GM23248 (cell line): ENCODE data around the gene ADM. TPM values are rescaled to one million over a fixed set of nuclear protein-coding genes. Genes with fewer than 3 reads are reported as not detected.
A peak's percentile ranks its signal among the peaks of the same experiment; 100 is the strongest.

ENCODE experiments used
- DNase-seq: peaks from one replicate; pipeline ENCODE4 v3.0.0-alpha.2; 2015
- H2AFZ ChIP-seq: fragments of 200-600 bp; sonication (generic); 2 replicates; pipeline ENCODE4 v1.6.1; 2016; ENCODE audit warnings: antibody characterized with exemption
- H3F3A ChIP-seq: fragments of 200-600 bp; sonication (generic); 2 replicates; pipeline ENCODE4 v1.6.1; 2016; ENCODE audit warnings: mild to moderate bottlenecking, antibody characterized with exemption, mixed run types; ENCODE audit not compliant: insufficient read depth
- H3K27ac ChIP-seq: fragments of 200-600 bp; sonication (generic); 2 replicates; pipeline ENCODE4 v1.5.1; 2016; ENCODE audit warnings: mild to moderate bottlenecking
- H3K27me3 ChIP-seq: fragments of 200-600 bp; sonication (generic); replicated peaks from 2 replicates; pipeline ENCODE4 v1.6.1; 2016; ENCODE audit warnings: mild to moderate bottlenecking; ENCODE audit not compliant: insufficient read depth
- H3K36me3 ChIP-seq: fragments of 200-600 bp; sonication (generic); 2 replicates; pipeline ENCODE4 v1.6.1; 2016; ENCODE audit warnings: low read depth, mild to moderate bottlenecking
- H3K4me1 ChIP-seq: fragments of 200-600 bp; sonication (generic); 2 replicates; pipeline ENCODE4 v1.6.1; 2016; ENCODE audit warnings: mild to moderate bottlenecking; ENCODE audit not compliant: insufficient read depth
- H3K4me2 ChIP-seq: fragments of 200-600 bp; sonication (generic); one replicate; pipeline ENCODE4 v1.6.1; 2016; ENCODE audit warnings: mild to moderate bottlenecking; ENCODE audit not compliant: unreplicated experiment
- H3K4me3 ChIP-seq: fragments of 200-600 bp; sonication (generic); 2 replicates; pipeline ENCODE4 v1.5.1; 2016; ENCODE audit warnings: mild to moderate bottlenecking
- H3K79me2 ChIP-seq: fragments of 200-600 bp; sonication (generic); 2 replicates; pipeline ENCODE4 v1.6.1; 2016; ENCODE audit warnings: mild to moderate bottlenecking; ENCODE audit not compliant: insufficient read depth
- H3K9ac ChIP-seq: fragments of 200-600 bp; sonication (generic); 2 replicates; pipeline ENCODE4 v1.6.1; 2016; ENCODE audit warnings: mild to moderate bottlenecking
- H3K9me2 ChIP-seq: fragments of 200-600 bp; sonication (generic); 2 replicates; pipeline ENCODE4 v1.6.1; 2016; ENCODE audit warnings: mixed run types, mild to moderate bottlenecking, moderate library complexity; ENCODE audit not compliant: insufficient read depth
- H3K9me3 ChIP-seq: fragments of 200-600 bp; sonication (generic); one replicate; pipeline ENCODE4 v1.6.1; 2017; ENCODE audit warnings: low read depth
- H4K20me1 ChIP-seq: fragments of 200-600 bp; sonication (generic); 2 replicates; pipeline ENCODE4 v1.6.0; 2016; ENCODE audit not compliant: insufficient read depth
- EZH2 ChIP-seq: fragments of 200-600 bp; sonication (generic); IDR thresholded peaks from 2 replicates; pipeline ENCODE4 v1.6.1; 2018; ENCODE audit warnings: antibody characterized with exemption, mild to moderate bottlenecking; ENCODE audit not compliant: insufficient read depth, poor library complexity, severe bottlenecking
- EZH2phosphoT487 ChIP-seq: fragments of 200-600 bp; sonication (generic); IDR thresholded peaks from 2 replicates; pipeline ENCODE4 v1.6.1; 2018; ENCODE audit warnings: antibody characterized with exemption, moderate library complexity, mild to moderate bottlenecking, low read depth; ENCODE audit not compliant: insufficient read depth
- WGBS, 2 experiments: methylation state at CpG; one replicate each; pipeline ENCODE4 v1.1.6; 2015 to 2017; ENCODE audit warnings: low lambda C conversion rate in 2 of 2, low coverage in 1 of 2; ENCODE audit errors: missing lambda C conversion rate in 2 of 2; 5-methylcytosine and 5-hydroxymethylcytosine counted together
- in situ Hi-C: fragments of 300-500 bp; cut with MboI; formaldehyde crosslinking; loops from 2 replicates; pipeline ENCODE4 v1.15.0; 2020
- polyA plus RNA-seq: library from polyadenylated mRNA; unstranded; fragments of >200 nt; fragmentation: Nextera tagmentation; extraction: Ambion mirVana; gene quantifications from 2 replicates; pipeline ENCODE4 v1.2.1, GENCODE V29; 2016
- total RNA-seq: library from RNA; depleted of rRNA; stranded (reverse); fragments of >200 nt; shearing (Covaris generic); gene quantifications from 2 replicates; pipeline ENCODE4 v1.2.3, GENCODE V29; 2014

The ADM gene
- total and polyA plus RNA-seq, 2 experiments from 2014 or later = 451 to 551 TPM

- Histone ChIP-seq H3K4me3 (no peak overlapping the region), H3K9me3 (no peaks in the 10 kb centered on the region), H3K27me3 (no peaks in the 10 kb centered on the region), H3K9me2 (no peaks in the 10 kb centered on the region), H3K4me2 (peak overlapping the region; percentile 12), H4K20me1 (no peaks in the 10 kb centered on the region), H2AFZ (no peak overlapping the region), H3K9ac (no peak overlapping the region), H3K79me2 (no peaks in the 10 kb centered on the region), H3K27ac (peak overlapping the region; percentile 57), H3F3A (peaks cover 47% of the 10 kb centered on the region), H3K36me3 (no peaks in the 10 kb centered on the region), H3K4me1 (peaks cover 43% of the 10 kb centered on the region)
- no peak for DNase-seq
- WGBS, 2 experiments = 95 to 100% methylated on average over 1 of the region's 1 CpG
- in situ Hi-C loops = no loop called here
- TF ChIP-seq EZH2 (no peak), EZH2phosphoT487 (no peak)
These were observed 44.9 kb downstream of the ADM start for GRCh38 chr11:10349806-10350205.

DNA sequence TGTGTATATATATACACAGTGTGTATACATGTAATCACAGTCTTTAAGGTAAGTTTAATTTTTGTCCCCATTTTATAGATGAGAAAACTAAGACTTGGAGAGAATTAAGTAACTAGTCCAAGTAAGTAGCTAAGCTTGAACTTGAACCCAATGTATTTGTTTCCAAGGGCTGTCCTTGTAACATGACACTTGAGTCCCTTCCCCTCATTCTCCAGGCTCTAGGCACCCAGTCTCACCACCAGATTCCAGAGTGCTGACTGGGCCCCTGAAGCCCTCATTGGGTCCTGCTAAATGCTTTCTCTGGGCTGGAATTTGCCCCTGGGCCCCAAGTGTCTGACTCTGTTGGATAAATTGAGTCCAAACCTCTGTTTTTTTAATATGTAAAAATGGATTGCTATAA is 45.5 kb downstream of the ADM start:
- Histone ChIP-seq H3K79me2 (no peaks in the 10 kb centered on the region), H3K27ac (peak overlapping the region; percentile 74), H2AFZ (no peak overlapping the region), H3K27me3 (no peaks in the 10 kb centered on the region), H3K9me3 (no peaks in the 10 kb centered on the region), H3K4me2 (peak overlapping the region; percentile 48), H3F3A (peaks cover 52% of the 10 kb centered on the region), H3K36me3 (no peaks in the 10 kb centered on the region), H3K4me3 (no peak overlapping the region), H3K9me2 (no peaks in the 10 kb centered on the region), H3K4me1 (peaks cover 44% of the 10 kb centered on the region), H3K9ac (no peak overlapping the region), H4K20me1 (no peaks in the 10 kb centered on the region)
- DNase-seq = peak; percentile 56
- TF ChIP-seq EZH2phosphoT487 = no peak
- no peak for TF ChIP-seq EZH2
- in situ Hi-C loops = no loop called here

GRCh38 chr11:10351435-10351764 is 46.5 kb downstream of the ADM start:
- Histone ChIP-seq H3K27ac (peak overlapping the region; percentile 74), H3F3A (peaks cover 57% of the 10 kb centered on the region), H3K9me3 (no peaks in the 10 kb centered on the region), H2AFZ (peak overlapping the region; percentile 43), H3K9me2 (no peaks in the 10 kb centered on the region), H4K20me1 (no peaks in the 10 kb centered on the region), H3K4me2 (peak overlapping the region; percentile 48), H3K36me3 (no peaks in the 10 kb centered on the region), H3K27me3 (no peaks in the 10 kb centered on the region), H3K79me2 (no peaks in the 10 kb centered on the region), H3K4me1 (peaks cover 47% of the 10 kb centered on the region), H3K9ac (peak overlapping the region; percentile 50), H3K4me3 (peak overlapping the region; percentile 32; the same call in 1 of the 2 replicates)
- in situ Hi-C loops = no loop called here
- WGBS, 2 experiments = 3 to 6% methylated on average over 5 of the region's 5 CpGs
- no peak for DNase-seq
- no peak for TF ChIP-seq EZH2phosphoT487
- no peak for TF ChIP-seq EZH2

- peak overlapping the region; percentile 50 for H3K9ac ChIP-seq
- in situ Hi-C loops = no loop called here
- H3K9me3 ChIP-seq = no peaks in the 10 kb centered on the region
- H3K27ac ChIP-seq = peak overlapping the region; percentile 74
- H3K27me3 ChIP-seq = no peaks in the 10 kb centered on the region
- peaks cover 57% of the 10 kb centered on the region for H3F3A ChIP-seq
- H4K20me1 ChIP-seq = no peaks in the 10 kb centered on the region
- H3K4me3 ChIP-seq = peak overlapping the region; percentile 32; the same call in 1 of the 2 replicates
- H3K9me2 ChIP-seq = no peaks in the 10 kb centered on the region
- DNase-seq = peak; percentile 93
- H2AFZ ChIP-seq = peak overlapping the region; percentile 43
- TF ChIP-seq EZH2phosphoT487 (no peak), EZH2 (no peak)
- 53% methylated on average over 20 of the region's 20 CpGs for WGBS, 2 experiments
- no peaks in the 10 kb centered on the region for H3K79me2 ChIP-seq
- H3K4me1 ChIP-seq = peaks cover 47% of the 10 kb centered on the region
- no peaks in the 10 kb centered on the region for H3K36me3 ChIP-seq
- peak overlapping the region; percentile 48 for H3K4me2 ChIP-seq
These were observed 47.1 kb downstream of the ADM start for GRCh38 chr11:10351765-10352641.
